Right atrium auricular region (tissue), 2 donors: Measurements from ENCODE around the gene CDC42EP1. TPM values are rescaled to one million over a fixed set of nuclear protein-coding genes. Genes with fewer than 3 reads are reported as not detected.
"Not testable (repeated sequence)": the region's sequence is repeated elsewhere in the genome, so short reads cannot be mapped to it uniquely, and the experiment has no call there.

Experiments
- DNase-seq: peaks from one replicate; pipeline ENCODE4 v3.0.0-alpha.2; 2019; ENCODE audit warnings: low spot score
- H3K27ac ChIP-seq, 2 donors: fragments of 200-600 bp; sonication (generic); 1 replicate in 1 of 2; 2 replicates in 1 of 2; pipeline ENCODE4 v1.5.1; 2016 to 2019
- H3K27me3 ChIP-seq, 2 donors: fragments of 200-600 bp; sonication (generic); one replicate each; pipeline versions ENCODE4 v1.5.1 to v1.6.0; 2017 to 2019
- H3K36me3 ChIP-seq: fragments of 200-600 bp; sonication (generic); one replicate; pipeline ENCODE4 v1.5.1; 2016
- H3K4me1 ChIP-seq, 2 donors: fragments of 200-600 bp; sonication (generic); one replicate each; pipeline versions ENCODE4 v1.5.1 to v1.6.0; 2017 to 2019
- H3K4me3 ChIP-seq, 2 donors: fragments of 200-600 bp; sonication (generic); 1 replicate in 1 of 2; 2 replicates in 1 of 2; pipeline ENCODE4 v1.5.1; 2017 to 2019; ENCODE audit warnings: mild to moderate bottlenecking in 1 of 2, moderate library complexity in 1 of 2
- H3K9me3 ChIP-seq, 2 donors: fragments of 200-600 bp; sonication (generic); one replicate each; pipeline ENCODE4 v1.5.1; 2019
- total RNA-seq, 2 donors: library from RNA; depleted of rRNA; stranded (reverse); fragments of >200 nt; gene quantifications; one replicate each; pipeline ENCODE4 v1.1.0, GENCODE V29; 2016
- TF ChIP-seq, protein P1 (sequence below), 2 donors: fragments of 200-600 bp; sonication (generic); IDR thresholded peaks; one replicate each; pipeline ENCODE4 v1.5.1; 2019; ENCODE audit warnings: antibody characterized with exemption in 2 of 2

The CDC42EP1 gene
- total RNA-seq, 2 donors from 2014 or later: 20.7 to 34.8 TPM

DNA sequence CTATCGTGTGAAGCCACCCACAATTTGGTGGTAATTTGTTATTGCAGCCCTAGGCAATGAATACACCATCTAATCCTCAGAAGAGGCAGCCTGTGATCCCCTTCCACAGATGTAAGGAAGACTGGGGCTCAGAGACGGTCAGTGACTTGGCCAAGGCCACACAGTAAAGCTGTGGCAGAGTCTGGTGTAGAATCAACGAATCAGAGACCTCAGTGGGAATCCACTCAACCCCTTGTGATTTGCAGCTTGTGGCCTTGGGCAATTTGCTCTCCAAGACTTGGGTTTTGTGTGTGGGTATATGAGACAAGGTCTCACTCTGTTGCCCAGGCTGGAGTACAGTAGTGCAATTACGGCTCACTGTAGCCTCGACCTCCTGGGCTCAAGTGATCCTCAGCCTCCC, 17.7 kb downstream of the CDC42EP1 start:
- H3K27ac ChIP-seq: no peak overlapping the region
- TF ChIP-seq, protein P1, sequence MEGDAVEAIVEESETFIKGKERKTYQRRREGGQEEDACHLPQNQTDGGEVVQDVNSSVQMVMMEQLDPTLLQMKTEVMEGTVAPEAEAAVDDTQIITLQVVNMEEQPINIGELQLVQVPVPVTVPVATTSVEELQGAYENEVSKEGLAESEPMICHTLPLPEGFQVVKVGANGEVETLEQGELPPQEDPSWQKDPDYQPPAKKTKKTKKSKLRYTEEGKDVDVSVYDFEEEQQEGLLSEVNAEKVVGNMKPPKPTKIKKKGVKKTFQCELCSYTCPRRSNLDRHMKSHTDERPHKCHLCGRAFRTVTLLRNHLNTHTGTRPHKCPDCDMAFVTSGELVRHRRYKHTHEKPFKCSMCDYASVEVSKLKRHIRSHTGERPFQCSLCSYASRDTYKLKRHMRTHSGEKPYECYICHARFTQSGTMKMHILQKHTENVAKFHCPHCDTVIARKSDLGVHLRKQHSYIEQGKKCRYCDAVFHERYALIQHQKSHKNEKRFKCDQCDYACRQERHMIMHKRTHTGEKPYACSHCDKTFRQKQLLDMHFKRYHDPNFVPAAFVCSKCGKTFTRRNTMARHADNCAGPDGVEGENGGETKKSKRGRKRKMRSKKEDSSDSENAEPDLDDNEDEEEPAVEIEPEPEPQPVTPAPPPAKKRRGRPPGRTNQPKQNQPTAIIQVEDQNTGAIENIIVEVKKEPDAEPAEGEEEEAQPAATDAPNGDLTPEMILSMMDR (IDR thresholded peaks at IDR 0.05): no peak
- H3K4me1 ChIP-seq: peaks cover 0 to 9% of the 10 kb centered on the region in 2 donors
- no peak overlapping the region for H3K4me3 ChIP-seq
- H3K36me3 ChIP-seq: no peaks in the 10 kb centered on the region
- H3K27me3 ChIP-seq: no peaks in the 10 kb centered on the region
- DNase-seq: no peak
- H3K9me3 ChIP-seq: no peaks in the 10 kb centered on the region

DNA sequence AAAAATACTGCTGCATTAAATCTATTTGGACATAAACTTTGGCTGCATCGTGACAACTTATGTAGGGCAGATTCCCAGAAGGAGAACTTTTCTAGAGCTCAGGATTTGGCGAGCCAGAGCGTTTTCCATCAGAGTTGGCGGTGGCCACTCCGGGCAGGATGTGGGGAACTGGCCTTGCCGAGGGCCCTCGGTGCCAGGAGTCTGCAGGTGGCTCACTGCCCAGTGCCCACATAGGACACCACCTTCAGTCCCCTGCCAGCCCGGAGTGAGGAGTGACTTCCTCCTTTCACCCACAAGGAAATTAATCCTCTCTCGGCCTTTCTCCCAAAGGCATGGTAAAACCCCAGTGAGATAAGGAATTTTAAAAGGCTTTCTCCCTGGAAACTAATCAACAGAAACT, 21.2 kb downstream of the CDC42EP1 start:
- no peaks in the 10 kb centered on the region for H3K9me3 ChIP-seq
- H3K27me3 ChIP-seq: no peaks in the 10 kb centered on the region
- TF ChIP-seq, protein P1 (IDR thresholded peaks at IDR 0.05): no peak
- no peak overlapping the region for H3K4me3 ChIP-seq
- DNase-seq: no peak
- peaks cover 0 to 9% of the 10 kb centered on the region in 2 donors for H3K4me1 ChIP-seq
- H3K36me3 ChIP-seq: no peaks in the 10 kb centered on the region
- no peak overlapping the region for H3K27ac ChIP-seq

GRCh38 chr22:37582526-37582925, 22.2 kb downstream of the CDC42EP1 start:
- TF ChIP-seq, protein P1 (IDR thresholded peaks at IDR 0.05): no peak
- no peaks in the 10 kb centered on the region for H3K9me3 ChIP-seq
- H3K4me1 ChIP-seq: peaks cover 0 to 9% of the 10 kb centered on the region in 2 donors
- H3K27me3 ChIP-seq: no peaks in the 10 kb centered on the region
- no peak for DNase-seq
- H3K4me3 ChIP-seq: no peak overlapping the region
- H3K36me3 ChIP-seq: no peaks in the 10 kb centered on the region
- H3K27ac ChIP-seq: no peak overlapping the region

DNA sequence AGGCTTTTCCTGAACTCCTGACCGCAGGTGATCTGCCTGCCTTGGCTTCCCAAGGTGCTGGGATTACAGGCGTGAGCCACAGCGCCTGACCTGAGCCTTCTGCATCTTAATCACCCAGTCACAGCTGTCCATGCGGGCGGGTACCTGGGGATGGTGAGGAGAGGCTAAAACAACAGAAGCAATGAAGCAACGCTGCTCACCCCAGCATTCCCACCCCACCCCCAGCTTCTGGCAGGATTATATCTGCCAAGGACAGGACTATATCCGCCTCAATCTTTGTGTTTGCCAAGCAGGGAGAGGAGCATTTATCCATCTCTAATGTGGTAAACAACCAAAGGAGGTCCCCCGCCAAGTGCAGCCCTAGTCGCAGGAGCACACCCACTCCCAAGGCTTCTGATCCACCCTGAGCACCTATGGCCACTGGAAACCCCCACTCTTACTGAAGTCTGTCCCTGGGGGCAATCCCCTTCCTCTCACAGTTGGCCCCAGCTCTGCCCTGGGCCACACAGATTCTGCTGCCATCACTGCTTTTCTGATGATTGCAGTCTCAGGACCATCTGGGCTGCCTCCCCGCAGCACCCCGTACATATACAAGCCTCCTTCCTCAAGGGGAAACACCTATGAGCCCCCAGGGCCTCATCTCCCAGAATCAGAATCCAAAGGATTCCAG, 28.4 kb downstream of the CDC42EP1 start:
- no peak for DNase-seq
- no peaks in the 10 kb centered on the region for H3K27me3 ChIP-seq
- TF ChIP-seq, protein P1 (IDR thresholded peaks at IDR 0.05): no peak
- H3K36me3 ChIP-seq: no peaks in the 10 kb centered on the region
- H3K9me3 ChIP-seq: no peaks in the 10 kb centered on the region
- H3K4me1 ChIP-seq: peaks cover 0 to 6% of the 10 kb centered on the region in 2 donors
- H3K27ac ChIP-seq: no peak overlapping the region
- no peak overlapping the region for H3K4me3 ChIP-seq

GRCh38 chr22:37589636-37590035, 29.4 kb downstream of the CDC42EP1 start:
- Histone ChIP-seq H3K9me3 (no peaks in the 10 kb centered on the region), H3K4me1 (peaks cover 0 to 6% of the 10 kb centered on the region in 2 donors), H3K27me3 (no peaks in the 10 kb centered on the region), H3K4me3 (no peak overlapping the region), H3K27ac (no peak overlapping the region), H3K36me3 (no peaks in the 10 kb centered on the region)
- DNase-seq: no peak
- TF ChIP-seq, protein P1 (IDR thresholded peaks at IDR 0.05): no peak

- H3K27ac ChIP-seq, DNase-seq: not testable (repeated sequence)
Measured at GRCh38 chr22:37591081-37591480, 30.8 kb downstream of the CDC42EP1 start.

More at GRCh38 chr22:37591081-37591480, 30.8 kb downstream of the CDC42EP1 start:
- not testable (repeated sequence) for H3K27me3 ChIP-seq, H3K4me1 ChIP-seq, H3K9me3 ChIP-seq, H3K4me3 ChIP-seq, H3K36me3 ChIP-seq
